ENCODE measurements around the gene ATP1A2. TPM values are rescaled to one million over a fixed set of nuclear protein-coding genes. Genes with fewer than 3 reads are reported as not detected.

Gene ATP1A2
- total RNA-seq, 4 donors from 2014 or later, result 2.2 to 32.6 (median 5.3) TPM

GRCh38 chr1:160158031-160158430, 42.5 kb downstream of the ATP1A2 start:
- TF ChIP-seq POLR2A (IDR thresholded peaks at IDR 0.05), result no peak
- no peak for TF ChIP-seq CTCF (IDR thresholded peaks at IDR 0.05)
- H3K36me3 ChIP-seq, result no peaks in the 10 kb centered on the region
- H3K27ac ChIP-seq, result no peak overlapping the region
- no peak overlapping the region for H3K4me3 ChIP-seq
- H3K9me3 ChIP-seq, result no peaks in the 10 kb centered on the region
- 67 to 80% methylated on average over 3 of the region's 3 CpGs for WGBS, 2 donors
- no peak for DNase-seq
- intact Hi-C loops (cut with DNase I), result no loop called here
- H3K4me1 ChIP-seq, result no peaks in the 10 kb centered on the region
- no peaks in the 10 kb centered on the region for H3K27me3 ChIP-seq

- no peaks in the 10 kb centered on the region for H3K4me1 ChIP-seq
- TF ChIP-seq POLR2A (IDR thresholded peaks at IDR 0.05), result no peak
- TF ChIP-seq CTCF (IDR thresholded peaks at IDR 0.05), result no peak
- no peaks in the 10 kb centered on the region for H3K9me3 ChIP-seq
- no peaks in the 10 kb centered on the region for H3K27me3 ChIP-seq
- intact Hi-C loops (cut with DNase I), result no loop called here
- no peak for DNase-seq
- WGBS, 2 donors, result 79 to 83% methylated on average over 2 to 4 of the region's 4 CpGs
- no peak overlapping the region for H3K27ac ChIP-seq
- H3K36me3 ChIP-seq, result no peaks in the 10 kb centered on the region
- H3K4me3 ChIP-seq, result no peak overlapping the region
These were observed 43.0 kb downstream of the ATP1A2 start for GRCh38 chr1:160158534-160158933.

GRCh38 chr1:160159846-160160245, 44.3 kb downstream of the ATP1A2 start:
- Histone ChIP-seq H3K27me3 (no peaks in the 10 kb centered on the region), H3K36me3 (no peaks in the 10 kb centered on the region), H3K4me1 (no peaks in the 10 kb centered on the region), H3K4me3 (no peak overlapping the region), H3K9me3 (no peaks in the 10 kb centered on the region), H3K27ac (no peak overlapping the region)
- no peak for DNase-seq
- intact Hi-C loops (cut with DNase I), result no loop called here
- TF ChIP-seq CTCF (IDR thresholded peaks at IDR 0.05) (no peak), POLR2A (IDR thresholded peaks at IDR 0.05) (no peak)

GRCh38 chr1:160161965-160162705, 46.6 kb downstream of the ATP1A2 start:
- Histone ChIP-seq H3K9me3 (no peaks in the 10 kb centered on the region), H3K36me3 (no peaks in the 10 kb centered on the region), H3K27ac (no peak overlapping the region), H3K27me3 (peaks cover 0 to 14% (median 0%) of the 10 kb centered on the region in 4 donors), H3K4me1 (no peaks in the 10 kb centered on the region), H3K4me3 (no peak overlapping the region)
- DNase-seq, result no peak
- intact Hi-C loops (cut with DNase I), result no loop called here
- WGBS, 2 donors, result 63 to 67% methylated on average over 3 to 6 of the region's 6 CpGs
- TF ChIP-seq CTCF (IDR thresholded peaks at IDR 0.05) (peak in 2 of 6 experiments; percentile 5 to 10), POLR2A (IDR thresholded peaks at IDR 0.05) (no peak)

- Histone ChIP-seq H3K27me3 (peaks cover 0 to 22% (median 0%) of the 10 kb centered on the region in 4 donors), H3K4me1 (no peaks in the 10 kb centered on the region), H3K4me3 (no peak overlapping the region), H3K27ac (no peak overlapping the region), H3K36me3 (no peaks in the 10 kb centered on the region), H3K9me3 (no peaks in the 10 kb centered on the region)
- intact Hi-C loops (cut with DNase I), result no loop called here
- DNase-seq, result no peak
- 59 to 67% methylated on average over 2 of the region's 2 CpGs for WGBS, 2 donors
- TF ChIP-seq CTCF (IDR thresholded peaks at IDR 0.05), result no peak
- no peak for TF ChIP-seq POLR2A (IDR thresholded peaks at IDR 0.05)
These were observed 47.4 kb downstream of the ATP1A2 start for GRCh38 chr1:160162931-160163330.
